OCI-LY3 (cell line): ENCODE results near the gene E2F1.

ENCODE experiments used
- EZH2phosphoT487 ChIP-seq: fragments of 200-600 bp; shearing (Covaris generic); IDR thresholded peaks from 2 replicates; pipeline ENCODE4 v1.6.1; 2018; ENCODE audit warnings: antibody characterized with exemption, mixed run types, low read depth
- TF ChIP-seq, protein P1 (sequence below): fragments of 200-600, 300-600 bp; sonication (generic); IDR thresholded peaks from 2 replicates; pipeline ENCODE4 v1.5.1; 2014; ENCODE audit warnings: antibody characterized with exemption, low read length, low read depth

- TF ChIP-seq, protein P1, sequence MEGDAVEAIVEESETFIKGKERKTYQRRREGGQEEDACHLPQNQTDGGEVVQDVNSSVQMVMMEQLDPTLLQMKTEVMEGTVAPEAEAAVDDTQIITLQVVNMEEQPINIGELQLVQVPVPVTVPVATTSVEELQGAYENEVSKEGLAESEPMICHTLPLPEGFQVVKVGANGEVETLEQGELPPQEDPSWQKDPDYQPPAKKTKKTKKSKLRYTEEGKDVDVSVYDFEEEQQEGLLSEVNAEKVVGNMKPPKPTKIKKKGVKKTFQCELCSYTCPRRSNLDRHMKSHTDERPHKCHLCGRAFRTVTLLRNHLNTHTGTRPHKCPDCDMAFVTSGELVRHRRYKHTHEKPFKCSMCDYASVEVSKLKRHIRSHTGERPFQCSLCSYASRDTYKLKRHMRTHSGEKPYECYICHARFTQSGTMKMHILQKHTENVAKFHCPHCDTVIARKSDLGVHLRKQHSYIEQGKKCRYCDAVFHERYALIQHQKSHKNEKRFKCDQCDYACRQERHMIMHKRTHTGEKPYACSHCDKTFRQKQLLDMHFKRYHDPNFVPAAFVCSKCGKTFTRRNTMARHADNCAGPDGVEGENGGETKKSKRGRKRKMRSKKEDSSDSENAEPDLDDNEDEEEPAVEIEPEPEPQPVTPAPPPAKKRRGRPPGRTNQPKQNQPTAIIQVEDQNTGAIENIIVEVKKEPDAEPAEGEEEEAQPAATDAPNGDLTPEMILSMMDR: no peak
- TF ChIP-seq EZH2phosphoT487: no peak
Measured at GRCh38 chr20:33704197-33704924, 18.2 kb upstream of the E2F1 start.
